HS-5 (cell line): Measurements from ENCODE around the gene CETP.

ENCODE experiments used
- DNase-seq: peaks from one replicate; pipeline ENCODE4 v3.0.0-alpha.2; 2012; ENCODE audit warnings: low read depth

CETP gene, protein sequence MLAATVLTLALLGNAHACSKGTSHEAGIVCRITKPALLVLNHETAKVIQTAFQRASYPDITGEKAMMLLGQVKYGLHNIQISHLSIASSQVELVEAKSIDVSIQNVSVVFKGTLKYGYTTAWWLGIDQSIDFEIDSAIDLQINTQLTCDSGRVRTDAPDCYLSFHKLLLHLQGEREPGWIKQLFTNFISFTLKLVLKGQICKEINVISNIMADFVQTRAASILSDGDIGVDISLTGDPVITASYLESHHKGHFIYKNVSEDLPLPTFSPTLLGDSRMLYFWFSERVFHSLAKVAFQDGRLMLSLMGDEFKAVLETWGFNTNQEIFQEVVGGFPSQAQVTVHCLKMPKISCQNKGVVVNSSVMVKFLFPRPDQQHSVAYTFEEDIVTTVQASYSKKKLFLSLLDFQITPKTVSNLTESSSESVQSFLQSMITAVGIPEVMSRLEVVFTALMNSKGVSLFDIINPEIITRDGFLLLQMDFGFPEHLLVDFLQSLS

DNA sequence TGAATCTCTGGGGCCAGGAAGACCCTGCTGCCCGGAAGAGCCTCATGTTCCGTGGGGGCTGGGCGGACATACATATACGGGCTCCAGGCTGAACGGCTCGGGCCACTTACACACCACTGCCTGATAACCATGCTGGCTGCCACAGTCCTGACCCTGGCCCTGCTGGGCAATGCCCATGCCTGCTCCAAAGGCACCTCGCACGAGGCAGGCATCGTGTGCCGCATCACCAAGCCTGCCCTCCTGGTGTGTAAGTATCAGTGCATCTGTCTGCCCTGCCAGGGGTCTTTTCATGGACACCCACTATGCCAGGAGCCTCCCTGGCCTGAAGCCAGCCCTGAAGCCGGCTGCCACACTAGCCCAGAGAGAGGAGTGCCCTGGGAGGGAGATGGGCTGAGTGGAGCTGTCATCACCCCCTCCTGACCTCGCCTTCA lies at the start of gene CETP:
Gene CETP, plus strand, starts transcription at position 100 of the 431 bp plus-strand sequence. Its CDS starts 30 bp downstream, at position 130.
- no peak for DNase-seq

DNA sequence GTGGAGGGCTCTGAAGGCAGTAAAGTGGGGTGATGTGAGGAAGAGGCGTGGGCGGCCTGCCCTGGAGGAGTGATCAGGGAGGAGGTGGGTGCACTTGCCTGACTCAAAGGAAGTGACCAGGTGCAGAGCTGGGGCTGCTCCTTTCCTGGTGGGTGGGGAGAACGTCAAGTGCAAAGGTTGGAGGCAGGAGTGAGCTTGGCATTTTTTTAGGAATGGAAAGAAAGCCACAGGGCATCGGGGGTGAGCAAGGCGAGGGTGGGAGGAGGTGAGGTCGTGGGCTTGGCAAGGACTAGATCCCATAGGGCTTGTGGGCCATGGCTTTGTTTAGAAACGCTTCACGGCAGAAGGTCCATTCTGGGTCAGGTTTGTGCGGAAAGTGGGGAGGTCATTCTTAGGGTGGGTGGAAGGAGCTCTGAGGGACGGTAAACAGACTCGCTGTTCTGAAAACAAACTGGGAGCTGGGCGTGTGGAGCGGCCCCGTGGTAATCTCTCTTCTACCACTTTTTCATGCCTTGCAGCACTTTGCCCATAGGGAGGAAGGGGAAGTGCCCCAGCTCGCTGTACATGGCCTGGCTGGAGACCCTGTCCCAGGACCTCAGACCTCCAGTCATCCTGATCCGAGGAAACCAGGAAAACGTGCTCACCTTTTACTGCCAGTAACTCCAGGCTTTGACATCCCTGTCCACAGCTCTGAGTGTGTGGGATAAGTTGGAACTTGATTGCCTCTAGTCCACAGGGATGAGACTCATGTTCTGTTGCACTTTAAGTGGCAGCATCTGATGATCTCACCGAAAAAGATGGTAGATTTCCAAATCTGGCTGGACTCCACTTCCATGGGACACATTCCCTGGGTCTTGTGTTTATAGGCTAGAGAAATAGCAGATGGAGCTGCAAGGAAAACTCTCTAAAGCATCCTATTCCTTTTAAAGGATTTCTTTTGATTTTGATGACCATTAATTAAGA lies 48.7 kb upstream of the CETP start:
- DNase-seq = peak; percentile 66

DNA sequence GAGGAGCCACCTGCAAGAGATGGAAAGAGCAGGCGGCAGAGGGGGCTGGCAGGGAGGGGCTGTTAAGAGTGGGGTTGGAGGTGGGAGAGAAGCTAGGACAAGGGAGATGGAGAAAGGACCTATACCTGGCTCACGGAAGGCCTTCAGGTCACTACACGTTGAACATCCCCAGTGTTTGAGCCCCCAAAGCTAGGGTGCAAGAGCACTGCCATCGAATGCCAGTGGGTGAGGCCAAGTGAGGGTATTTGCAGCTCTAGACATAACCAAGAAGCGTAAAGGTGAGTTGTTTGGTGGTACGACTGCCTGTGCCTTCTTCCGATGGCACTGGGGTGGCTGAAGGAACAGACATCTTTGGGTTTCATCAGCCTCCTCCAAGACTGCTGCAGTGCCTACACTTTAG lies 46.9 kb upstream of the CETP start:
- DNase-seq = no peak

DNA sequence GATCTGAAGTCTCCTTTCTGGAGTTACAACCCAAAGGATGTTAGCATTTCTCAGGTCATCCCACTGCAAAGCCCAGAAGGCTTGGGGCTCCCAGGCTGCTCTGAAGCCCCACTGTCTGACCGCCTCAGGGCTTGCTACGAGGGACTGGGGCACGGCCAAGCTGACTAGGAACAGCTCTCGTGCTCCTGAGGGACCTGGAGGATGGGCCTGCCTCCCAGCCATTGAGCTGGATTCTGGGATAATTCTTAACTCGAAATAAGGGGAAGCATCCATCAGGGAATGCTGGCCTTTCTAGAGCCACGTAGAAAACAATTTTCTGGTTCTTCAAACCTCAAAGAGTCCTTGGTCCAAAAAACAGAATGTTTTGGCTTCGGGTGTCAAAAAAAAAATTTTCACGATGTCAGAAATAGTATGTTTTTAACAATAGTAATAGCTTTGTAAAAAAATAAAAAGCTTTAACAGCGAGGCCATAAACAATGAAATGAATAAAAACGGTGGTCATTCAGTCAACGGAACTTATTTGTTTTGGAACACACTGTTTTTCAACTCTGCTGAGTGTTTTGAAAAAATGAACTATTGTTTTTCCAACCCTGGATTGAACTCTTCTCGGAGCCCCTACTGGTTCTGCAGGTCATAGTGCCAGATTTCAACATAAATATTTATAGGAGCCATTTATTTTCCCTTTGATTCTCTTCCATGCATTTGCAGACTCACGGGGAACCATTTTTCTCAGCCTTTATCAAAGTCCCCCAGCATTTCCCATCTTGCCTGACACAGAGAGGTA lies 46.2 kb upstream of the CETP start:
- DNase-seq = no peak

DNA sequence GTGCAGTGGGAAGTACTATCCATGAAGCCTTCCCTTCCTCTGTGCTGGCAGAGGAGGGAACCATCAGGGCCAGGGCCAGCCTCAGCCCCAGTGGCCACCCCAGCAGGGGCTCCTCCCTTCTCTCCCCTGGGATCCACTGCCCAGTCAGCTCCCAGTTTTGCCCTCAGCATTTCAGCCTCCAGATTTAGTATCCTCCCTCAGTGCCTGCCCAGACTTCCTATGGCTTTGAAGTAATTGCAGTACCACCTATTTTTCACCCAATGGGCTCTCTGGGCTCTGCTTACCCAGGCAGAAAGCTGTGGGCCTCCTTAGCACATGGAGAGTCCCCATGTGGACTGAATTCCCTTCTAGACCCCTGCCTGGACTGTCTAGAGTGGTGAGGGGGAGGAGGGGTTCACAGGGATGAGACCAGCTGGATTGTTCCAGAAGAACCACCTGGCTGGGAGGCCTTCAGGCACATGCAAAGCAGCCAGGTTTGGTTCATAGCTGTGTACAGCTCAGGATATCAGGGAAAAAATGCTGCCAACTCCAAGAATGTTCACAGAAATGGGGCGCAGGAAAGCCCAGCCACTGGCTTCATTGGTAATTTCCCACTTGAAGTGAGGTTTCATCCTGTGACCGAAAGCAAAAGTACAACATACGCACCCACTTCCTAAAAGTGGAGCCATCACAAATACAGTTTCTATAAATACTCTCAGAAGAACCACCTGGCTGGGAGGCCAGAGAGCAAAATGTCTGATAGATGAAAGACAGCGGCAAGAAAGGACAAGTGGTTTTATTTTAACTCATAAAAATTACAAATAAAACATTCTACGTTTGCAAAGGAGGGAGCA lies 45.0 kb upstream of the CETP start:
- DNase-seq = no peak

DNA sequence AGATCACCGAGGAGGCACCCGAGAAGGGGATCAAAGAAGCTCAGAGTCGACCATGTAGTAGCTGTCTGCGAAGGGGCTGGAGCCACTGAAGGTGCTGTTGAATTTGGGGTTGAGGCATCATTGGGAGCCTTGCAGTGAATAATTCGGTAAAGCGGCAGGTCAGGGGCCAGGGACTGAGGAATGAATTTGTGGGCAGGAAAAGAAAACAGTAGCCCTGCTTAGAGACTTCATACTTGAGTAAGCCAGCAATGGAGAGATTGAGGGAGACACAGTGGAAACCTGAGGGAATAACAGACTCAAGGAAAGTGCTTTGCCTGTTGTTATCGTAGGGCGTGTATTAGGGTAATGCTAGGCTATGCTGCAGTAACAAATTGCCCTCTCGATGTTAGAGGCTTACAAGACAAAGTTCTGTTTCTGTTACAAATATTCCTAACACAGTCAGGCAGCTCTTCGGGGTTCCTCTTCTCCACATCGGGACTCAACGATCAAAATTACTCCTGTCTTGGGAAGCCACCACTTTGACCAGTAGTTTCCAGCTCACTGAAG lies 43.2 kb upstream of the CETP start:
- DNase-seq = no peak

DNA sequence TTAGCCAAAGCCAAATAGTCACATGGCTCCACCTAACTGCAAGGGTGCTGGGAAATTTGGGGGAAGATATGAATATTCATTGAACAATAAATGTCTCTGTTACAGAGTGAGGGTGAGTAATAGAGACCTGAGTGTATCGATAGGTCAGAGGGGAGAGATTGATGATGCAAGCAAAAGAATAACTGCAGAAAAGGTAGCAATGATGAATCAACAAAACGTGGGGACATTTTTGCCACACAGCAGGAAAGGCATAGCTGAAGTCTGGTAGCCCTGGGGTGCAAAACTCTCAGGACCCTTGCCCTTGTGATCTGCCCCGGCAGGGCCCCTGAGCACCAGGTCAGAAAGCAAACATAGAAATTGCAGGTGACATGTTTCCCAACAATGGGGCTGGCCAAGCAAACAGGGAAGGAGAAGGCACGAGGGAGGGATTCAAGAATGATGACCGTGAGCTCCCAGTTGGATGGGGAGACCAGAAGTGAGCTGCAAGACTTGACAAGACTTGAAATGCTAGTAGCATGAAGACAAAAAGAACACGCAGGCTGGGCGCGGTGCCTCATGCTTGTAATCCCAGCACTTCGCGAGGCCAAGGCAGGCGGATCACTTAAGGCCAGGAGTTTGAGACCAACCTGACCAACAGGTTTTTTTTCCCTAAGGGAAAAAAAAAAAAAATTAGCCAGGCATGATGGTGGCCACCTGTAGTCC lies 42.5 kb upstream of the CETP start:
- no peak for DNase-seq

DNA sequence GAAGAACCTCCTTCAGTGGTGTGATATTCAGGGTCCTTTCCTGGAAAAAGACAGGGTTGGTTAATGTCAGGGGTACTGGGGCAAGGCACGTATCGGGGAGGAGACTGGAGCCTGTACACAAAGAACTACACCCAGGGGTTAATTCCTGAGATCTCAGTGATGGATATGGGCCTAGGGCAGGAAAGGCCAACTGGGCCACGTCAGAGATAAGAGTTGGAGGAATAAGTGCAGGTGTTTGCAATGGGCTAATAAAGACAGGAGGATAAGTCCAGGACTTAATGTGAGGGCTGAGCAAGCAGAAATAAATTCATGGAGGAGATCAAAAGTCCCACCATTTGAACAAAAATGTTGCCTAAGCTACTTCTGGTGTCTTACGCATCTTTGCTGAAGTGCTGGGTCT lies 40.2 kb upstream of the CETP start:
- no peak for DNase-seq

DNA sequence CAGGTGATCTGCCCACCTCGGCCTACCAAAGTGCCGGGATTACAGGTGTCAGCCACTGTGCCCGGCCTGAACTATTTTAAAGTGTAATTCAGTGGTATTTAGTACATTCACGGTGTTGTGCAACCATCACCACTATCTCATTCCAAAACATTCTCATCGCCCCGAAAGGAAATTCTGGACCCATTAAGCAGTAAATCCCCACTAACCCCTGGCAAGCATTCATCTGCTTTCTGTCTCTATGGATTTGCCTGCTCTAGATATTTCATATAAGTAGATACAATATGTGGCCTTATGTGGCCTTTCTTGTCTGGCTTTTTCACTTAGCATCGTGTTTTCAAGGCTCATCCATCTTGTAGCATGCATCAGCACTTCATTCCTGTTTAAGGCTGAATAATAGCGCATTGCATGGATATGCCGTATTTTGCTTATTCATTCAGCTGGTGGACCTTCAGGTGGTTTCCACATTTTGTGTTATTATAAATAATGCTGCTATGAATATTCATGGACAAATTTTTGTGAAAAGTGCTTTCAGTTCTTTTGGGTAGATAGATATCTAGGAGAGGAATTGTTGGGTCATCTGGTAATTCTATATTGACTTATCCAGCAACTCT lies 38.2 kb upstream of the CETP start:
- DNase-seq = no peak

DNA sequence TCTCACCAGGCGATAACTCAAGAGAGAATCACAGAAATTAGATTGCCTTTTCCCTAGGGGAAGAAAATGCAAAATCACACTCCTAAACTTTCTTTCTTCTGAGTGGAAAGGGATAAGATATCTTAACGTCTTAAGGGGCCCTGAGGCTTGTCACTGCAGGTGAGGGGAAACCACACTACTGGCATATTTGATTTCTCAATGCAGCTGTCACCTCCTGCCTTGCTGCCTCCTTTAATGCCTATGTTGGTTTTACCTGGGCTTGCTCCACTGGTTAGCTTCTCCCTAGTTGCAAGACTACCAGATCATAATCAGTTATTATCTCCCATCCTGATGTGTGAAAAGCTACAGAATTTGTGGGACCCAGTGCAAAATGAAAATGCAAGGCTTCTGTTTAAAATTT lies 34.3 kb upstream of the CETP start:
- DNase-seq = no peak

DNA sequence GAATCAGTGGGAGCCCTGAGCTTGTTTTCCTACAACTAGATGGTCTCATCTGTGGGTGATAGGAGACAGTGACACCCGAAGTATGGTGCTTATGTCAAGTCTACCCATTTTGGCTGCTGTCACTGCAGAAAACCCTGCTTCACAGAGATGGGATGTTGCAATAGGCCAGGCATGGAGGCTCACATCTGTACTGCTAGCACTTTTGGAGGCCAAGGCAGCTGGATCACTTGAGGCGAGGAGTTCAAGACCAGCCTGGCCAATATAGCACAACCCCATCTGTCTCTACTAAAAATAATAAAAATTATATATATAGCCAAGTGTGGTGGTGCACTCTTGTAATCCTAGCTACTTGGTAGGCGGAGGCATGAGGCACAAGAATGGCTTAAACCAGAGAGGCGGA lies 32.1 kb upstream of the CETP start:
- no peak for DNase-seq

DNA sequence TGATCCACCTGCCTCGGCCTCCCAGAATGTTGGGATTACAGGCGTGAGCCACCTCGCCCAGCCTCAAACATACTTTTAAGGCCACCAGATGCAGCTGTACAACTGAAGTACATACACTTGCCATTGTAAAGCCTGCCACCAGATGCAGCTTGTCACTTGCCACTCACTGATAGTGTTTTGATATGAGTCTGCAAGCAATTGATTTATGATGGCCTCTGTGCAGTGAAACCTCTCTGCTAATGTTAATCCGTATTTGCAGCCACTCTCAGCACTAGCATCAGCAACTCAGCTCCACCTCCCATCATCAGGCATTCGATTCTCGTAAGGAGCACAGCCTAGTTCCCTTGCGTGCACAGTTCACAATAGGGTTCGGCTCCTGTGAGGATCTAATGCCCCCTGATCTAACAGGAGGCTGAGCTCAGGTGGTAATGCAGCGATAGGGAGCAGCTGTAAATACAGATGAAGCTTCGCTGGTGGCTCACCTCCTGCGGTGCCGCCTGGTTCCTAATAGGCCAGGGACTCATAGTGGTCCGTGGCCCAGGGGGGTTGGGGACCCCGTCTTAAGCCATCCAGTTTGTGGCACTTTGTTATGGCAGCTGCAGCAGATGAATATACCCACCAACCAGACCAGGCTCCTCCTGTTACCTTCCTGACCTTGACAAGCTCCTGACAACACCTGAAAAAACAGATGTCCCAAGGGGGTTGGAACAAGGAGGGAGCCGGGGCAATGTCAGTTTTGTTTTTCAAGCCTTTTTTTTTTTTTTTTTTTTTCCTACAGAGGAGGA lies 31.1 kb upstream of the CETP start:
- no peak for DNase-seq

DNA sequence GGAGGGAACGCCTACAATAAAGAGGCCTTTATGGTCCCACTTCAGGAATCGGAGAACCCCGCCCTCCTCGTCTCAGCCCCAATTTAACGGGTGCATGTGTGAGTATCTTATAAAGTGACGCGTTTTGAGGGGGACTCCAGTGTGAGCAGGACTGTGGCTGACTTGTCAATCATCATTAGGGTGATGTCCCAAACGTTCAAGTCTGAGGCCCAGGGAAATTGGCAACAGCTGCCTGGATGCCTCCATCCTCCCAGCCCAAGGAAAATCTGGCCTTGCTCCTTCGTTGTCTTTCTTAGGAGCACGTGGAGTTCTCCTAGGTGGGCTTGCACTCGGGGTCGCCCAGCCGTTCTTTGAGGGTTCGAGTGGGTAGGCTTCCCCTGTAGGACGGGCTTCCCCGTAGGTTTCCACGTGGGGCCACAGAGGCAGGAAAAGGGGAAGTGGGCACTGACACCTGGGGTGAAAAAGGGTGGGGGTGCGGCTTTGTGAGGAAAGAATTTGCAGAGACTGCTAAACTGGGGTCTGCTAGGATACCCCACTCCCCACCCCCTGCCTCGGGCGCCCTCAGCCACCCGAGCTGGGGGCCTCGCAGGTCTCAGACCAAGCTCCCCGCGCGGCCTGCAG lies 30.4 kb upstream of the CETP start:
- DNase-seq = no peak

DNA sequence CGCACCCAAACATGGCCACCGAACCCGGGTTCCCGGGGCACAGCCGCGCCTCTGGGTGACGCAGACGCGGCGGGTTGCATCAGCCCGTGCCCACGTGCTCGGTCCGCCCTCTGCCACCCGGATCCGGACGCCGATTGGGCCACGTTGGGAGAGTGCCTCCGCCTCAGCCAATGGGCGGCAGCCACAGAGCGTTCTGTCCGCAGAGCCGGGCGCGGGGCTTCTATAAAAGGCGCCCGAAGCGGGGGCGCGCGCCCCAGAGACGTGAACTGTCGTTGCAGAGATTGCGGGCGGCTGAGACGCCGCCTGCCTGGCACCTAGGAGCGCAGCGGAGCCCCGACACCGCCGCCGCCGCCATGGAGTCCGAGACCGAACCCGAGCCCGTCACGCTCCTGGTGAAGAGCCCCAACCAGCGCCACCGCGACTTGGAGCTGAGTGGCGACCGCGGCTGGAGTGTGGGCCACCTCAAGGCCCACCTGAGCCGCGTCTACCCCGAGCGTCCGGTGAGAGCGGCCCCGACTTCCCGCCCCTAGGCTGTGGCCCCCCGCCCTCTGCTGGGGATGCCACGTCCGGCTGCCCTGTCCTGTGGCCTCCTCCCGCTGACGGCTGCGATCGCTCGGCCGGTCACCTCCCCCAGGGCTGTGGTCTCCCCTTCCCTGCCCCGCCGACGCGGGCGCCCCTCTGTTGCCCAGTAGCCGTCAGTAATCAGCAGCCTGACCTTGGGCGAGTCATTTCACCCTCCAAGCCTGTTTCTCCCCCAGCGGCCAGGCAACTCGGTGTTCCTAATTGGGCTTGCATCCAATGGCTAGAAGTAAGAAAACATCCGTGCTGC lies 29.6 kb upstream of the CETP start, which contains the start of gene HERPUD1:
Gene HERPUD1, plus strand, starts transcription at position 251 of the 829 bp plus-strand sequence. Its CDS starts 103 bp downstream, at position 354.
- DNase-seq = peak; percentile 90

DNA sequence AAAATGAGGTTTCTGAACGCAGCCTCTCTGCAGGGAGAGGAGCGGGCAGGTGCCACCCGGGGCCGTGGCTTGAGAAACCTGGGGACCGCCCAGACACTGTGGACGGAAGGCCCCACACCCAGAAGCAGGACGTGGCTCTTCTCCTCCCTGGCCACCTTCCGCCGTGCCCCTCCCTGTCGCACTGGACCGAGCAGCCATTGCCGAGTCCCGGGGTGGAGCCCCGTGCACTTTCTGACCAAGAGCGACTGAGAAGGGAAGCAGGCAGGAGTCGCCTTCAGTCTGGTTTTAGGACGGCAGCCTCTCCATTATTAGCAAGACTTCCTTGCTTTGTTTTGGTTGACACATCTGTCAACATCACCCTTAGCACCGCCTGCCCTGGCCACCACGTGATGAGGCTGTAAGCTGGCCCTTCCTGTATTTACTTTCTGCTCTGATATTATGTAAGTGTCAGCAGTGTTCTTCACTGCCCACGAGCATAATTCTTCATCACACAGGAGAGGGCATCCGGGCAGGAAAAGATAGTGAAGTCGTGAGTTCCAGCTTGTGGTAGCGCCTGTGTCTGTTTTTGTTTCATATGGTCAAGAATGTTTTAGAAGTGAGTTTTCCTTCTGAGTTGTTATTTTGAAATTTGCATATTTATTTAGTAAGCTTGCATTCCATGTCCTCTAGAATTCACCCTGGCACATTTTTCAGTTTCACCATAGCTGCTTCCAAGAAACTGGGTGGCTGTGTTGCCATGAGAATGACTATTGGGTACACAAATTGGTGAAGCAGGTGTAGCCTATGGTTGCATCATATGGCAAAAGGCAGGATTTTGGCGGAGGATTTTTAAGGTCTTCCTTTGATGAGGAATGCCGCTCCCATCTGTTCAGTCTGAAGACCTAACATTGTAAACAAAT lies 28.8 kb upstream of the CETP start:
- DNase-seq = peak; percentile 39
